HFF-Myc (cell line): Measurements from ENCODE around the gene ATP2A2.

ENCODE experiments used
- DNase-seq: peaks from one replicate; pipeline ENCODE4 v3.0.0-alpha.2; 2011; ENCODE audit warnings: low read depth; ENCODE audit errors: extremely low read depth
- H3K4me3 ChIP-seq: replicated peaks from 2 replicates; pipeline ENCODE4 v1.5.1; 2011; ENCODE audit warnings: low read depth, mild to moderate bottlenecking, control low read depth, low read length
- CTCF ChIP-seq: IDR thresholded peaks from 2 replicates; pipeline ENCODE4 v1.5.1; 2012; ENCODE audit warnings: mild to moderate bottlenecking, low read depth, low read length, control low read depth; ENCODE audit errors: missing control alignments

The ATP2A2 gene

GRCh38 chr12:110244829-110245228 lies 36.2 kb upstream of the ATP2A2 start:
- no peak overlapping the region for H3K4me3 ChIP-seq
- DNase-seq: no peak
- TF ChIP-seq CTCF: no peak

DNA sequence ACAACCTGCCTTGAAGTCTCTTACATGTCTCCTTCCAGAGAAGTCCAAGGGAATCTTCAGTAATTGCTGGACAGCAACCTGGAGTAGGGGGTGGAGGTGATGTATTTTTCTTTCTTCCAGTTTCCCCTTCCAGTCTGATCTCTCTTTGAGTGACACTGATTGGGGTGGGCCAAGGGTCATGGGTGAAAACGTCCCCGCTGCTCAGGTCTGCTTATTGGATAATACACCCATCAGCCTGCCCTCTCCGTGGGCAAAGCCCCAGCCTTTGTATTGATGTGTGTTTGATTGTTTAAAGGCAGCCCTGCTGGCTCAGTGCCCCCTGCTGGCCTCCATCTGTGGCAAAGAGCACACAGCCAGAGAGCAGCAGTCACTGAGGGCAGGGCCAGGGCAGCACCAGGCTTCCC lies 35.7 kb upstream of the ATP2A2 start:
- TF ChIP-seq CTCF: peak; percentile 59
- H3K4me3 ChIP-seq: no peak overlapping the region
- DNase-seq: no peak

GRCh38 chr12:110246636-110247339 lies 34.3 kb upstream of the ATP2A2 start:
- no peak for DNase-seq
- no peak for TF ChIP-seq CTCF
- H3K4me3 ChIP-seq: no peak overlapping the region

- no peak for DNase-seq
- TF ChIP-seq CTCF: no peak
These were observed 33.5 kb upstream of the ATP2A2 start for GRCh38 chr12:110247340-110248095.

DNA sequence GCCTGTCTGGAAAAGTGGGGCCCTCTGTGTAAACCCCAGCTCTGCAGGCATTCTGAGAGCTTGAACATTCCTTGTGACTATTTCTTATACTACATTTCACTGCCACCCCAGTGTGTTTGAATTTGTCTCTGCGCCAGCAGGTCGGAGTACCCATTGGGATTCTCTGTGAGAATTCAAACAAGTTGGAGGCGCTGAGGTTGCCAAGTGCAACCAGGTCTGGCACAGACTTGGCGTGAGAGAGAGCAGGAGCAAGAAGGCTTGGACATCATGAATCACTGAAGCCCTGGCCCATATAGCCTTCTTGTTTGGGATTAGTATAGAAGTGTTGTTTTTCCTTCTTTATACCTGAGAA lies 33.0 kb upstream of the ATP2A2 start:
- no peak for DNase-seq
- no peak for TF ChIP-seq CTCF
- no peak overlapping the region for H3K4me3 ChIP-seq

More at GRCh38 chr12:110247340-110248095, 33.5 kb upstream of the ATP2A2 start:
- H3K4me3 ChIP-seq: no peak overlapping the region

DNA sequence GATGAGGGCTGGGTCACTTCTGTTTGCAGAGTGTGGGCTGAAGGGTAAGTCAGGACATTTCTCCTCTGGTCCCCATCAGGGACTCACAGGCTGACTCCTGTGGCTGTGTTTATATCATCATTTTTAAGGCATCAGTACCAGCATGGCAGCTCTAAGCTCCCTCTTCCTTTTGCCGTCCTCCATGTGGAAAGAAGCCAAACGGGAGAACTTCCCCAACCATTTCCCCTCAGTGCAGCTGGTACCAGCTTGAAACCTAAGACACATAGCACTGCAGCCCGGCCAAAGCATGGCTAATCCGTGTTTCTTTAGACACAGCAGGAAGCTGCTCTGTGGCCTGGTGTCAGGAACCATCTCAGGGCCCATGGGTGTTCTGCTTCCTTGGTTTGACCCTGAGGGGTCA lies 31.9 kb upstream of the ATP2A2 start:
- no peak overlapping the region for H3K4me3 ChIP-seq
- no peak for TF ChIP-seq CTCF
- DNase-seq: no peak
